ENCODE measurements around the gene CAMK2D. TPM values are rescaled to one million over a fixed set of nuclear protein-coding genes. Genes with fewer than 3 reads are reported as not detected.

CAMK2D gene
- total and polyA plus RNA-seq, 2 experiments from 2014 or later: 36.8 to 99.1 TPM

DNA sequence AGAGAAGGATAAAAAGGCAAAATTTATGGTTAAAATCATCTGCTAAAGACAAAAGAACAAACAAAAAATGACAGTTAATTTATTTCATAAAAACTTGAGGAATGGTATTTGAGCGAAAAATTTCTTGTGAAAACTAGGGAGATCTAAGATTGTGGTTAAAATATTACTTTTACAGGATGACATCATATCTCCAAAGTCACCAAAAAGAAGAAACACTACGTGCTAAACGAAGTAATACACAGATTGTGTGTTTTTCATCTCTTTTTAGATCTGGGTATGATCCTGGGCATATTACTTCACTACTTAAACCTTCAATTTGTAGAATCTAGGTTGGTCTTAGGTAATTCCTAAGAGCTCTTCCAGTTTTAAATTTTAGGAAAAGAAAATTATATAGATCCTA is 107.7 kb downstream of the CAMK2D start:
- Histone ChIP-seq H4K20me1 (ENCODE audit: insufficient read depth, poor library complexity, severe bottlenecking) (no peaks in the 10 kb centered on the region), H3K9me2 (replicated peaks; ENCODE audit: insufficient read depth) (no peaks in the 10 kb centered on the region), H3K9me3 (ENCODE audit: low read depth) (no peaks in the 10 kb centered on the region), H3K4me2 (no peak overlapping the region), H3K27me3 (no peaks in the 10 kb centered on the region), H3K27ac (no peak overlapping the region), H3K4me1 (ENCODE audit: insufficient read depth) (no peaks in the 10 kb centered on the region), H3K4me3 (no peak overlapping the region), H2AFZ (no peak overlapping the region), H3K36me3 (replicated peaks; ENCODE audit: insufficient read depth, low read depth) (no peaks in the 10 kb centered on the region), H3K79me2 (peaks cover 75% of the 10 kb centered on the region)
- WGBS (ENCODE audit: low lambda C conversion rate, missing lambda C conversion rate): 93% methylated on average over 3 of the region's 3 CpGs
- TF ChIP-seq EZH2phosphoT487 (IDR thresholded peaks at IDR 0.05; ENCODE audit: low read depth, severe bottlenecking, unreplicated experiment) (no peak), EZH2 (IDR thresholded peaks at IDR 0.05; ENCODE audit: borderline replicate concordance) (no peak)
- TF ChIP-seq, protein P1, sequence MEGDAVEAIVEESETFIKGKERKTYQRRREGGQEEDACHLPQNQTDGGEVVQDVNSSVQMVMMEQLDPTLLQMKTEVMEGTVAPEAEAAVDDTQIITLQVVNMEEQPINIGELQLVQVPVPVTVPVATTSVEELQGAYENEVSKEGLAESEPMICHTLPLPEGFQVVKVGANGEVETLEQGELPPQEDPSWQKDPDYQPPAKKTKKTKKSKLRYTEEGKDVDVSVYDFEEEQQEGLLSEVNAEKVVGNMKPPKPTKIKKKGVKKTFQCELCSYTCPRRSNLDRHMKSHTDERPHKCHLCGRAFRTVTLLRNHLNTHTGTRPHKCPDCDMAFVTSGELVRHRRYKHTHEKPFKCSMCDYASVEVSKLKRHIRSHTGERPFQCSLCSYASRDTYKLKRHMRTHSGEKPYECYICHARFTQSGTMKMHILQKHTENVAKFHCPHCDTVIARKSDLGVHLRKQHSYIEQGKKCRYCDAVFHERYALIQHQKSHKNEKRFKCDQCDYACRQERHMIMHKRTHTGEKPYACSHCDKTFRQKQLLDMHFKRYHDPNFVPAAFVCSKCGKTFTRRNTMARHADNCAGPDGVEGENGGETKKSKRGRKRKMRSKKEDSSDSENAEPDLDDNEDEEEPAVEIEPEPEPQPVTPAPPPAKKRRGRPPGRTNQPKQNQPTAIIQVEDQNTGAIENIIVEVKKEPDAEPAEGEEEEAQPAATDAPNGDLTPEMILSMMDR (IDR thresholded peaks at IDR 0.05; ENCODE audit: poor library complexity): no peak
- no peak for DNase-seq (ENCODE audit: low spot score)

DNA sequence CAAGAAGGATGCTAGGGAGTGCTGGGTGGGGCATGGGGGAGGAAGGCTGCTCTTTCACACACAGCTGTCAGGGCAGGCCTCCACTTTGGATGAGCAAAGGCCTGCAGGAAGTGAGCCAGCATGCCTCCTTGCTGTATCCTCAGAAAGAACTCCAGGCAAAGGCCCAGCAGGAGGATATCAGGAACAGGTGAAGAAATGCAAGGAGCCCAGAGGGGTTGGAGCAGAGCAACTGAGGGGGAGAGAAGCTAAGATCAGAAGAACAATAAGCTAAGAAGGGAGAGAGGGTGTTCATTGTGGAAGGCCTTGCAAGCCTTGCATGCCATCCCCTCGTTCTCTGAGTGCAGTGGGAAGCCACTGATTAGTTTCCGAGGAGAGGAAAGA is 115.1 kb downstream of the CAMK2D start:
- Histone ChIP-seq H4K20me1 (ENCODE audit: insufficient read depth, poor library complexity, severe bottlenecking) (no peaks in the 10 kb centered on the region), H2AFZ (no peak overlapping the region), H3K9me3 (ENCODE audit: low read depth) (no peaks in the 10 kb centered on the region), H3K27me3 (no peaks in the 10 kb centered on the region), H3K9me2 (replicated peaks; ENCODE audit: insufficient read depth) (no peaks in the 10 kb centered on the region), H3K4me1 (ENCODE audit: insufficient read depth) (peaks cover 48% of the 10 kb centered on the region), H3K79me2 (peaks cover 74% of the 10 kb centered on the region), H3K4me2 (peak overlapping the region; percentile 54), H3K36me3 (replicated peaks; ENCODE audit: insufficient read depth, low read depth) (no peaks in the 10 kb centered on the region), H3K4me3 (no peak overlapping the region), H3K27ac (peak overlapping the region; percentile 67)
- TF ChIP-seq, protein P1 (IDR thresholded peaks at IDR 0.05; ENCODE audit: poor library complexity): no peak
- no peak for TF ChIP-seq EZH2 (IDR thresholded peaks at IDR 0.05; ENCODE audit: borderline replicate concordance)
- TF ChIP-seq EZH2phosphoT487 (IDR thresholded peaks at IDR 0.05; ENCODE audit: low read depth, severe bottlenecking, unreplicated experiment): no peak
- DNase-seq (ENCODE audit: low spot score): peak; percentile 30
- 50% methylated on average over 2 of the region's 2 CpGs for WGBS (ENCODE audit: low lambda C conversion rate, missing lambda C conversion rate)

DNA sequence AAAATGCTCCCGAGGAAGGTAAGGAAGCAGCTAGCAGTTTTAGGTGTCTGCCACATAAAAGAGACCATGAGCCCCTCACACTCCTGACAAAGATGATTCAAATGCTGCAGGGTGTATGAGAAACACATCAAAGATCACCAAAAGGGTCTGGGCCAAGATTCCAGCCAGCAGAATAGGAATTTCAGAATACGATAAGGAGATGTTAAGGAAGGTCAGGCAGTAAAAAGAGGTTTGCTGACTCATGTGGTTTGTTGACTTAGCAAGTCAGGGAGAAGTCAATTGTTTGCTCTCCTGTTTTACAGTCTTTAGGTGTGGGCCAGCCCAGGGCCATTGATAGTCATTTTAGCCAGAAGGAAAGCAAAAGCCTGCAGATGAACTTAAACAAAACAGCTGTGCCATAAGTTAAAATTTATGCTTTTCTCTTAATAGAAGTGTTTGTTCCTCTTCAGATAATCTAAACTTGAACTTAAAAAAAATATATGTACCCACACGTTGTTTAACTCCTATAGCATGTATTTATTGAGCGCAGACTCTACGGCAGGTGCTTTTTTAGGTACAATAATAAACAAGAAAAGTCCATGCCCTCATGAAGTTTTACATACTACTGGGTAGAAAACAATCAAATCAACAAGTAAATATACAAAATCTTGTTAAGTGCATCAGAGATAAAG is 115.6 kb downstream of the CAMK2D start:
- no peak overlapping the region for H3K4me3 ChIP-seq
- no peak overlapping the region for H2AFZ ChIP-seq
- H3K4me2 ChIP-seq: peak overlapping the region; percentile 54
- no peaks in the 10 kb centered on the region for H3K9me3 ChIP-seq (ENCODE audit: low read depth)
- DNase-seq (ENCODE audit: low spot score): peak; percentile 75
- no peaks in the 10 kb centered on the region for H3K36me3 ChIP-seq (replicated peaks; ENCODE audit: insufficient read depth, low read depth)
- H3K9me2 ChIP-seq (replicated peaks; ENCODE audit: insufficient read depth): no peaks in the 10 kb centered on the region
- peaks cover 50% of the 10 kb centered on the region for H3K4me1 ChIP-seq (ENCODE audit: insufficient read depth)
- H3K27me3 ChIP-seq: no peaks in the 10 kb centered on the region
- peaks cover 69% of the 10 kb centered on the region for H3K79me2 ChIP-seq
- H4K20me1 ChIP-seq (ENCODE audit: insufficient read depth, poor library complexity, severe bottlenecking): no peaks in the 10 kb centered on the region
- TF ChIP-seq EZH2 (IDR thresholded peaks at IDR 0.05; ENCODE audit: borderline replicate concordance) (no peak), EZH2phosphoT487 (IDR thresholded peaks at IDR 0.05; ENCODE audit: low read depth, severe bottlenecking, unreplicated experiment) (no peak)
- TF ChIP-seq, protein P1 (IDR thresholded peaks at IDR 0.05; ENCODE audit: poor library complexity): no peak
- H3K27ac ChIP-seq: peak overlapping the region; percentile 67
- WGBS (ENCODE audit: low lambda C conversion rate, missing lambda C conversion rate): 42% methylated on average over 5 of the region's 5 CpGs

Measured in hepatocyte (in vitro differentiated cells).